NCI-H345 treated with DMSO at 0.1 percent for 48 hours (cell line): ENCODE measurements around the gene PDE9A.

ENCODE experiments used
- DNase-seq: peaks from one replicate; lab custom pipeline; 2025; ENCODE audit not compliant: unreplicated experiment; lab: John Stamatoyannopoulos, UW

PDE9A gene

GRCh38 chr21:42734323-42734971 lies 81.0 kb downstream of the PDE9A start:
- DNase-seq = no peak

GRCh38 chr21:42735061-42735460 lies 81.6 kb downstream of the PDE9A start:
- no peak for DNase-seq

- DNase-seq = no peak
These were observed 82.5 kb downstream of the PDE9A start for GRCh38 chr21:42735944-42736343.

GRCh38 chr21:42736646-42737350 lies 83.4 kb downstream of the PDE9A start:
- DNase-seq = no peak

- no peak for DNase-seq
These were observed 84.7 kb downstream of the PDE9A start for GRCh38 chr21:42737951-42738590.

- no peak for DNase-seq
These were observed 85.9 kb downstream of the PDE9A start for GRCh38 chr21:42739061-42739931.

GRCh38 chr21:42740405-42740909 lies 87.0 kb downstream of the PDE9A start:
- no peak for DNase-seq

GRCh38 chr21:42741066-42741465 lies 87.6 kb downstream of the PDE9A start:
- no peak for DNase-seq

- no peak for DNase-seq
These were observed 91.4 kb downstream of the PDE9A start for GRCh38 chr21:42744520-42745445.

GRCh38 chr21:42745511-42746239 lies 92.3 kb downstream of the PDE9A start:
- DNase-seq = no peak

- DNase-seq = no peak
These were observed 92.8 kb downstream of the PDE9A start for GRCh38 chr21:42746240-42746592.

- DNase-seq = no peak
These were observed 93.3 kb downstream of the PDE9A start for GRCh38 chr21:42746593-42747275.

- DNase-seq = no peak
These were observed 93.9 kb downstream of the PDE9A start for GRCh38 chr21:42747276-42747701.

- no peak for DNase-seq
These were observed 94.4 kb downstream of the PDE9A start for GRCh38 chr21:42747746-42748351.

GRCh38 chr21:42748620-42749176 lies 95.3 kb downstream of the PDE9A start:
- no peak for DNase-seq

- DNase-seq = no peak
These were observed 97.5 kb downstream of the PDE9A start for GRCh38 chr21:42750737-42751530.

GRCh38 chr21:42751866-42752265 lies 98.4 kb downstream of the PDE9A start:
- no peak for DNase-seq
